GM18502 (cell line): ENCODE data around the gene PCSK5.

ENCODE experiments used
- ATAC-seq: cut with Tn5 transposase; IDR thresholded peaks from one replicate; pipeline ENCODE4 v1.9.1; 2021; ENCODE audit warnings: mild to moderate bottlenecking; ENCODE audit not compliant: unreplicated experiment, poor library complexity

The PCSK5 gene

DNA sequence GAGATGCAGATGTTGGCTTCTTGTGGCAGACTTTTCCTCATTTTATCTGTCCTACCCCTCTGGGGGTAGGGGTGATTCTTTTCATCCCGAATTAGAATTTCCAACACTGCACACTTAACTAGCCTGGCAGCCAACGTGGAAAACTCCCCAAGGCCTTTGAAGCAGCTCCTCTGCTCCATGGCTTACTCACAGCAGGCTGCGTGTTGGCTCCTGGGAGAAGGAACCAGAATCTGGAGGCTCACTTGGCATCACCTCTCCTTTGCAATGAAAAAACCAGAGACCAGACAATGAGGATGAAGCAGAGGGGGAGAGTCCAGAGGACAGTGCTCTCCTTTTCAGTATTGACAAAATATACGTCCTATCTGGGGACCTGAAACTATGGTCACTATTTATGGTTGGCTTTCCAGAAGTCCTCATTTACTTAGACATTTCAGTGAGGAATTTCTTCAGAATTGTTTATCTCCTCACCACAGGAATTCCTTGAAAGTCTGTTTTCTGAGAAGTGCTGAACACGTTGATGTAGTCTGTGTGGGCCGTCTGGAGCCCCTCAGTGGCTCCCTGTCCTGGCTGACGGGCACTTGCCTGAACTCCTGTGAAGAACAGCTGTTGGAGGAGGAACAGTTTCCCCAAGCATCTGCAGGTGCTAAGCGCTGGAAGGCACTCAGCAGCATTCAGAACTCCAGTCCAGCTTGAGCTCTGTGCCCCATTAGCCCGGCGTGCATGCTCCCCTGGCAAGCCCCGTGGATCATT lies 272.5 kb downstream of the PCSK5 start:
- no peak for ATAC-seq

GRCh38 chr9:76166526-76166925 lies 276.1 kb downstream of the PCSK5 start:
- no peak for ATAC-seq

DNA sequence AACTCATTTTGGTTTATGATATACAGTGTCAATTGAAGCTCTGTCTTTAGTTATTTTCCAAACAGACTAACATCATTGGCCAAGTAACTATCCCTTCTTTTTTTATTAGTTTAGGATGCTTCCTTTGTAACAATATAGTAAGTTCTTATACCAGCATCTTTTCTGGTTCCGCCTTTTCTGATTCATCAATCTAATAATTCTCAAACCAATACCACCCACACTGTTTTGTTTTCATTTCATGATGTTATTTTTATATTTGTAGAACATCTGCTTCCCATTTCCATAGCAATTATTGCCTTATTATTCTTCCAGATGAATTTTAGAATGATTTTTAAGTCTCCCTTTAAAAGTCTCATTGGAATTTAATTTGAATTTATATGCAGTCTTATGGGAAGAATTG lies 285.7 kb downstream of the PCSK5 start:
- no peak for ATAC-seq

DNA sequence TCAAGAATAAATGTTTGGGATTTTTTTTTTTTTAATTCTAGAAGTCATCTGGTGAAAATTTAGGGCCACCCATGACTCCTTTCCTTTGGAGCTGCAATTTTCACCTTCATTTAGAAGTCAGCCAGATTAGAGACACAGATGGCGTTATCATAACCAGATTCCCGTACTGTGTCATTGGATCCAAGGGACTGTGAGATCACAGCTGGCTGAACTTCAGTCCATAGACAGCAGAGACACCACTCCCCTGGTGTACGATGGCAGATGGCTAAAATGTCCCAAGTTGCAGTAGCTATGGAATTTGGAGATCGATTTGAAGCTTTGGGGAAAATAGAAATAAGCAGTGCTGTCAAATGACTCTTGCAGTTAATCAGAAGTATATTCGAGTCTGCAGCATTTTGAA lies 287.5 kb downstream of the PCSK5 start:
- no peak for ATAC-seq

DNA sequence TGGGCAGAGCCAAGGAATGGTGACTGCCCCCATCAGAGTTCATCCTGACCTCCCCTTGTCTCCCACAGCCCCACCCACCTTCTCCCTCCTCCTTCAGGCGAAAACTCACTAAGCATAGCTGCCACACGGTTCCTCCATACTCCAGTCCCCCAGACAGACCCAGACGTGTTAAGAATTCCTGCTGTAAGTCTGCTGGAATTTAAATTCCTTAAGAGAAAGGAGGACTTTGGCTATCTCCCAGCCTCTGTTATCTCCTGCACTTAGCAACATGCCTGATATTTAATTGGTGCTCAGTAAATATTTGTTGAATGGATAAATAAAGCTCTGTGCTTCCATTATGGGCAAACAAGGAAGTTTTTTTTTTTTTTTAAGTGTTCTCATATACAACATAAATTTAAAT lies 290.1 kb downstream of the PCSK5 start:
- ATAC-seq = no peak

DNA sequence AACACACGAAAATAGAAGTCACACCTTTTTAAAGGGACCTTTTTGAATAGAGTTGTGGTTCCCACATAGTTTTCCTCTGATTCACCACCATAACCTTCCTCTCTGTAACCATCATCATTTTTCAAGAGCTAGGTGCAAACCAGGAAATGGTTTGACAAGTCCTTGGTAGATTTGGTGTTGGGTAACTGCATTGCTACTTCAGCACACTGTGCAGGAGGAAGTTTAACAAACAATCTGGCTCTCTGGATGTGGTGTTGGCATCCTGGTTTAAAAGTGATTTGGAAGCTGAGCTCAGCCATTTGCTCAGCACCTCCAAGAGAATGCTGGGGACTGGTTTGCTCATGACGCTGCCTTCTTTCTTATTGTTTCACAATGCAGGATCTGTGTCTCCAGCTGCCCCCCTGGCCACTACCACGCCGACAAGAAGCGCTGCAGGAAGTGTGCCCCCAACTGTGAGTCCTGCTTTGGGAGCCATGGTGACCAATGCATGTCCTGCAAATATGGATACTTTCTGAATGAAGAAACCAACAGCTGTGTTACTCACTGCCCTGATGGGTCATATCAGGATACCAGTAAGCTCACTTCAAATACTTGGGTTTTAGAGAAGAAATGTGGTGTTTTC lies 290.7 kb downstream of the PCSK5 start:
- ATAC-seq = no peak

- no peak for ATAC-seq
These were observed 291.3 kb downstream of the PCSK5 start for GRCh38 chr9:76181781-76182180.

GRCh38 chr9:76185432-76185831 lies 295.0 kb downstream of the PCSK5 start:
- ATAC-seq = no peak

- ATAC-seq = no peak
These were observed 297.8 kb downstream of the PCSK5 start for GRCh38 chr9:76188286-76188685.

DNA sequence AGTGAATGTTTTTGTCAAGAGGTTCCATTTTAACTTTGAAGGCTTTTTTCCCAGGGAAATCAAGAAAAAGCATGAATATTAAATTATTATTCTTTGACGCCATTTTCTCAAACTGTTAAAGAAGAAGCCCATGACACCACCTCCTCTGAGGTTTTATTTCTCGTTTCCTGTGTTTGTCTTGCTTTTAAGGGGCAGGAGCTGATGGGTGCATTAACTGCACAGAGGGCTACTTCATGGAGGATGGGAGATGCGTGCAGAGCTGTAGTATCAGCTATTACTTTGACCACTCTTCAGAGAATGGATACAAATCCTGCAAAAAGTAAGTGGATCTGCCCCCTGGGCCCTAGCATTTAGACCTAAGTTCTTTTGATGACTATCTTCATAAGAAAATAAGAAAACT lies 298.4 kb downstream of the PCSK5 start:
- ATAC-seq = no peak

- no peak for ATAC-seq
These were observed 301.0 kb downstream of the PCSK5 start for GRCh38 chr9:76191493-76191892.

DNA sequence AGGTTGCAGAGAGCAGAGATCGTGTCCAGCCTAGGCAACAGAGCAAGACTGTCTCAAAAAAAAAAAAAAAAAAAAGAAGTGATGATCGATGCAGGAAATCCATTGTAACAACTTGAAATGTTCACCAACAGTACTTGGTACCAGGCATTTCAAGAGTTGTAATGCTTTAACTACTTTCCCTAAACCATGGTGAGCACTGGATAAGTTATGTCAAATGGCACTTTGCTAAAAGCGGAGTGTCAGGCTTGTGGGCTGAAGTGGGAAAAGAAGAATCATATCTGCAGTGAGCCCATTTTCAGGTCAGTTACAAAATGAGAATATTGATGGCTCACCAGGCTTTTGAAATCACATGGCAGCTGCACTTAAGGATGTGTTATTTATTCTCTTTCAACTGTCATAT lies 301.5 kb downstream of the PCSK5 start:
- no peak for ATAC-seq

DNA sequence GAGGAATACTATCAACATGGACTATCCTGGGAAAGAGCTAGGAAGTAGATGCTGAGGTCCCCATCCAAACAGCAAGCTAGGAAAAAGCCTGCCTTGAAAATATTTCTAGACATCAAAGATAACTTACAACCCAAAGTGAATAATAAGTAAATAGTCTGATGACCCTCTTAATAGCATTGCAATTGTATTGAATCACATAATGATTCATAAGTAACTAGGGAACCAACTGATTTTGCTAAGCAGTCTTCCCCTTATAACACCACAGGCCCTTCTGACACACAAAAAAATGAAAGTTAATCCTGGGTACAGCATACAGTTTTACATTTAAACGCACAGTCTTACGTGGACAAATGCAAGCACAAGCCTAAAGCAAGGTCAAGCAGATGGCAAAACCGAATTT lies 304.4 kb downstream of the PCSK5 start:
- ATAC-seq = no peak

GRCh38 chr9:76198336-76198735 lies 307.9 kb downstream of the PCSK5 start:
- ATAC-seq = no peak

DNA sequence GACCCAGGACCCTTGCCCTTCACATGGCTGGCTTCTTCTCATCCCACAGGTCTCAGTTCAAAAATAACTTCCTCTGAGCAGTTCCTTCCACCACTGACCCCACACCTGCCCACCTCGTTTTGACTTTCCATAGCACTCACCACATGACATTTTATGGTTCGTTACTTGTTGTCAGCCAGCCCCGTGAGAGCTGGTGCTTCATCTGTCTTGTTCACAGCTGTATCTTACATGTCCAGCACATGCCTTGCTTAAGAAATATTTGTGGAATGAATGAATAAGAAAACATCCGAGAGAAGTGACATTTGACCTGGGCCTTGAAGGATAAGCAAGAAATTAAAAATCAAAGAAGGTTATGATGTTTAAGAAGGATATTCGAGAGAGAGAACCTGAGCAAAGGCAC lies 309.8 kb downstream of the PCSK5 start:
- no peak for ATAC-seq

GRCh38 chr9:76200745-76201144 lies 310.3 kb downstream of the PCSK5 start:
- no peak for ATAC-seq

DNA sequence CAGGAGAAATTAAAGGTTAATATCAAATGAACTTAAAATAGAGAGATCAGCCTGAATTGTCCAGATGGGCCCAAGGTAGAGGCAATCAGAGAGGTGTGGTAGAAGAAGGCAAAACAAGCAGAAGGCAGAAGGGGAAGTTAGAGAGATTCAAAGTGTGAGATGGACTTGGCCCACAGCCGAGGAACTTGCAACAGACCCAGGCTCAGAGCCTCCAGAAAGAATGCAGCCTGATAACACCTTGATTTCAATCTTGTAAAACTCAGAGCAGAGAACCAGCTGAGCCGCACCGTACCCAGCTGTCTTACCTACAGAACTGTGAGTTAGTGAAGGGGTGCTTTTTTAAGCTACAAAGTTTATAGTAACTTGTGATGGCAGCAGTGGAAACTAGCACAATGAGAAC lies 312.9 kb downstream of the PCSK5 start:
- ATAC-seq = no peak

DNA sequence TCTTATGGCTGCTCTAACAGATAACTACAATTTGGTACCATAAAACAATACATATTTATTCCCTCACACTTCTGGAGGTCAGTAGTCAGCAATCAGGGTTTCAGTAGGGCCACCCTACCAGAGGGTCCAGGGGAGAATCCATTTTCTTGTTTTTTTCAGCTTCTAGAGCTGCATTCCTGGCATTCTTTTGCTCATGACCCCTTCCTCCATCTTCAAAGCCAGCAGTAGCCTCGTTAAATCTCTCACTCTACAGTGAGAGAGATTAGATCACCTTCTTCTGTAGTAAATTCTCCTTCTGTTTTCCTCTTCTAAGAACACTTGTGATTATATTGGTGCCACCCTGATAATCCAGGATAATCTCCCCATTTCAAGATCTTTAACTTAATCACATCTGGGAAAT lies 316.3 kb downstream of the PCSK5 start:
- no peak for ATAC-seq

DNA sequence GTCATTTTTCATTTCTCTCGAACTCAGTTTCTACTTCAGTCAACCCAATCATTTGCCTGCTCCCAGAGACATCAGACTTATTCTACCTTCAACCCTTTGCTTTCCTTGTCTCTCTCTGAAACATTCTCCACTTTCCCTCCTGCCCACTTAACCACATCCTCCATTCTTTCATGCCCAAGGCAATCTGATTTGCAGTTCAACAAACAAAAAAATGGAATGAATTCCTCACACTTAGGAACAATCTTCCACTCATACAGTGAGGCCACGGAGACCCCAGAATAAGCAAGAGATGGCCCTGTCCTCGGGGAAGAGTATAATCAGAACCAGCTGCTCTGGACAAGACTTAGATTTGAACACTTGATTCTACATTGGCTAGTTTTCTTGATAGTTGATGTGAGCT lies 323.3 kb downstream of the PCSK5 start:
- ATAC-seq = no peak

DNA sequence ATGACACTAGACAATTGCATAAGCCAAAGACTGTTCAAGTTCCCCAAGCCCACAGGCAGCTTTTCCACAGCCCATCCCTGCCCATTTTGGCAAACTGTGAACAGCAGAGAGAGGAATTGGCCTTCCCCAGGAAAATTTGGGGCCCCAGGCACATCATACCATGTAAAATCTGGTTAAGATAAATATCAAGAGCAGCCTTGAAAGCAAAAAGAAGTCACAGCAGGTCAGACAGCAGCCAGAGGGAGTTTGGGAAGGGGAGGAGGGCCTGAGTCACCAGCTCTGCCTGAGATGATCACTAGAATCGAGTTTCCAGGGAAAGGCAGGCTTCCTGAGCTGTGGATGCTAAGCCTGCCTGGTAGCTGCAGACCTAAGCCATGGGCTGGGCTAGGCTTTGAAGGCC lies 324.6 kb downstream of the PCSK5 start:
- no peak for ATAC-seq

- ATAC-seq = no peak
These were observed 325.7 kb downstream of the PCSK5 start for GRCh38 chr9:76216161-76216649.
